Stimulated activated CD4-positive, alpha-beta T cell treated with anti-CD3 and anti-CD28 coated beads, Interleukin-15, amount 100 ng/mL, for 48 hours (primary cell): ENCODE data around the gene PALM3.

Source experiments
- DNase-seq, 2 donors: peaks; one replicate each; pipeline ENCODE4 v3.0.0-alpha.2; 2020; ENCODE audit warnings: low read depth in 2 of 2

The PALM3 gene

DNA sequence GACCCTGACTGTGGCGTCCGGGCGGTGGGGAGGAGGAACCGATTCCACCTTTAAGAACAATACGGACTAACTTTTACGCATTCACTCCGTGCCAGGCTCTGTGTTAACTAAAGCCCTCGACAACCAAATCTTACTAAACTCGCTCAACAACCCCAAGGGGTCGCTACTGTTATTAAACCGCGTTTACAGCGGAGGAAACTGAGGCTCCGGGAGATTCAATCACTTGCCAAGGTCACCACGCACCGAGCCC, 27.5 kb upstream of the PALM3 start:
- no peak for DNase-seq

DNA sequence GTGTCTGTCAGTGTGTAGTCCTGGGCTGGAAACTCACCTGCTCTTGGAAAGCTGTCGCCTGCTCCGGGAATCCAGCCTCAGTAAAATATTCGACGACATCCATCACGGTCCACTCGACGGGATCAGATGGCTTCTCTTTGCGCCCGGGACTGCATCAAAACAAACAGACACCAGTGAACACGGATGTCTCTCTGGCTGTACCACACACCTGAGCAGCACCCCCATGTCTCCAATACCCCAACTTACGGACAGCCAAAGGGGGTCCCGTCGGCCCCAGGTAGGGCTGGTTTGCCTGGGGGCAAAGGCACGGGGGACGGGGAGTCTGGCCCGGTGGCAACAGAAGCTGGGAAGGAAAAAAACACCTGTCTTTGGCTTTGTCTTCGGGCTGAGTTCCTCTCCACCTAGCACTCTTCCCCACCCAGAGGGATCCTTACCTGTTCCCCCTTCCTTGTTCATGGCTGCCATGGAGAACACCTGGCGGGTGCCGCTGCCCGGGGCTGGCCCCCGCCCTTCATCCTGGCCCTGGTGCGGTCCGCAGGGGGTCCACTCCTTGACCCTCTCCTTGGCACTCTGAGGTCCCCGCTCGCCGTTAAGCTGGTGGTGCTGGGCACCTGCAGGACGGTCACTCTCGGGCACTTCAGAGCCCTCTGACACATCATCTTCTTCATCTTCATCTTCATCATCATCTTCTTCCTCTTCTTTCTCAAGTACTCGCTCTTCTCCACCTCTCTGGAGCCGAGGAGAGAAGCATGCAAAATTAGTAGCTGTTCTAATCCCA, 26.9 kb upstream of the PALM3 start:
- DNase-seq, result no peak

DNA sequence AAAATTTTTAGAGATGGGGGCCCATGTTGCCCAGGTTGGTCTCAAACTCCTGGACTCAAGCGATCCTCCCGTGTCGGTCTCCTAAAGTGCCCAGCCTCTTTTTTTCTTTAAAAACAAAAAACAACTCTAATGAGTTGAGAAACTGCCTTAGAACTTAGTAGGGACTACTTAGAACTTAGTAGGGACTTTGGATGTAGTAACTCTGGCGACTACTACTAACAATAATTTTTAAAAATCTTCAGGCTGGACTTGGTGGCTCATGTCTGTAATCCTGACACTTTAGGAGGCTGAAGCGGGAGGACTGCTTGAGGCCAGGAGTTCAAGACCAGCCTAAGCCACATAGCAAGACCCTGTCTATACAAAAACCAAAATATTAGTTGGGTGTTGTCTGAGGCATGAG, 24.2 kb upstream of the PALM3 start:
- DNase-seq, result no peak

DNA sequence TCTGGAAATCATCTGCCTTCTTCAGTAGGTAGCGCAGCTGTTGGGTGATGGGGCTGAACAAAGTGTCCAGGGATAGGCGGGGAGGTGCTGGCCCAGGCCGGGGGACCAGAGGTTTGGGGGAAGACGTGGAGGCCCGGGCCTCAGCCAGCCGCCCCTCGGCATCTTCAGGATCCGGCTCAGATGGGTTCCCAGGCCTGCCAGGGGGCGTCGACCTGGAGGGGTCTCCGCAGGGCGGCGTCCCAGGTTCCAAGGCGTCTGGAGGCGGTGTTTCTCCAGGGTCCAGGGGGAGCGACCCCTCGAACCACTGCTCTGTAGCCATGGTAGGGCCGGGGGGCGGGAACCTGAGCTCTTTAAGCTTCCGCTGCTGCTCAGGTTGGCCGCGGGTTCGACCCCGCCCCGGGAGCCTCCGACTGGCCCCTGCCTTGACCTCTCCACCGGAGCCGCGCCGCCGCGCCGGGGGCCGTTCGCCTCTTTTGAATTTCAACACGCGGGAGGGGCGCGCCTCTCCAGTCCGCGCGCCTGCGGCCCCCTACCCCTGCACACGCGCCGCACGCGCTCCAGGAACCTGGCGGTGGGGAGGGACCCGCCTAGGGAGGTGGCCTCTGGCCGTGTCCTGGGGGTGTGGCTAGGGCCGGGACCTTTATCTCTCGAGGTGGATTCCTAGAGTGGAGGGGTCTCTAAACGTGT, 23.6 kb upstream of the PALM3 start, which contains the start of gene C19orf67:
TSS of gene C19orf67 (minus strand) at position 475 of the 687 bp plus-strand sequence. CDS start at position 319, 156 bp downstream.
- no peak for DNase-seq

DNA sequence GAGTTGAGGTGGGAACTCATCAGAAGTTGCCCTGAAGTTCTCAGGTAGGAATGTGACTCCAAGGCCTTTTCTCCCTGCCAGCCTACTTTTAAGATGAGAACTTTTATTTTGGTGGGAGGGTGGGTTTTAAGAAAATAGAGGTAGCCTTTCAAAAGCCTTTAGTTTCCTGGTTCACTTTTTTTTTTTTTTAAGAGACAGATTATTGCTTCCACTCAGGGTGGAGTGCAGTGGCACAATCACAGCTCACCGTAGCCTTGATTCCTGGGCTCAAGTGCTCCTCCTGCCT, 20.7 kb upstream of the PALM3 start:
- no peak for DNase-seq

DNA sequence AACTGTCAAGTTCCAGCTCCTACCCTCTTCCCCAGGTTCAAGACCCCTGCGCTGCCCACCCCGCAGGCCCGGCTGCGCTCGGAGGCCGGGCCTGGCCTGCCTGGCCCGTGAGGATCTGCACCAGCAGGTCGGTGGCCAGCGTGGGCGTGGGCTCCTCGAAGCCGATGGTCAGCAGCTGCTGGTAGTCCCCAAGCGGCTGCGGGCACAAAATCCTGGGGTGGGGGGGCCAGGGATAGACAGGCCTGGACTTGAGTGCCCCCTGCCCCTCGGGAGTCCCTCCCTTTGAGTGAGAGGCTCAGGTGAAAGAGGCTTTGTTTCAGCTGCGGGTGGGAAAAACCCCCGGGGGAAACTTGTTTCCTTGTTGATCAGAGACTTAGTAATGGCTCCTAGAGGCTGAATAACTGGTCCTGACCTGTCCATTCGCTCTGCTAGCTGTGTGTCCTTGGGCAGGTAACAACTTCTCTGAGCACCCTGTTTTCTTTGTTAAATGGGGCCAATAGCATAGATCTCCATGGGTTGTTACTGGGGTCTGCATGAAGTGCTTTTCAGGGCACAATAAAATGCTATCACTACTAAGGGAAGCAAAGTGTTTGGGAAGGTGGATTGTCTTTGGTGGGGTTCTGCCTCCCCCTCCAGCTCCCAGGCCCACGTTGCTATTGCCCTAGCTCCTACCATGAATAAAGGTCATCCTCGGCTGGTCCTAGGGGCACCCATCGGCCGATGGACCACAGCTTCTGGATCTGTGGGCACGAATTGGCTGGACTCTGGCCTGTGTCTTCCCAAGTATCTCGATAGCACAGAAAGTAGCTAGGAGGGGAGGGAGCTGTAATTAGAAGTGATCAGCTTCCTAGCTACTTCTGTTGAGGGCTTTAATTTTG, 20.2 kb upstream of the PALM3 start:
- no peak for DNase-seq

DNA sequence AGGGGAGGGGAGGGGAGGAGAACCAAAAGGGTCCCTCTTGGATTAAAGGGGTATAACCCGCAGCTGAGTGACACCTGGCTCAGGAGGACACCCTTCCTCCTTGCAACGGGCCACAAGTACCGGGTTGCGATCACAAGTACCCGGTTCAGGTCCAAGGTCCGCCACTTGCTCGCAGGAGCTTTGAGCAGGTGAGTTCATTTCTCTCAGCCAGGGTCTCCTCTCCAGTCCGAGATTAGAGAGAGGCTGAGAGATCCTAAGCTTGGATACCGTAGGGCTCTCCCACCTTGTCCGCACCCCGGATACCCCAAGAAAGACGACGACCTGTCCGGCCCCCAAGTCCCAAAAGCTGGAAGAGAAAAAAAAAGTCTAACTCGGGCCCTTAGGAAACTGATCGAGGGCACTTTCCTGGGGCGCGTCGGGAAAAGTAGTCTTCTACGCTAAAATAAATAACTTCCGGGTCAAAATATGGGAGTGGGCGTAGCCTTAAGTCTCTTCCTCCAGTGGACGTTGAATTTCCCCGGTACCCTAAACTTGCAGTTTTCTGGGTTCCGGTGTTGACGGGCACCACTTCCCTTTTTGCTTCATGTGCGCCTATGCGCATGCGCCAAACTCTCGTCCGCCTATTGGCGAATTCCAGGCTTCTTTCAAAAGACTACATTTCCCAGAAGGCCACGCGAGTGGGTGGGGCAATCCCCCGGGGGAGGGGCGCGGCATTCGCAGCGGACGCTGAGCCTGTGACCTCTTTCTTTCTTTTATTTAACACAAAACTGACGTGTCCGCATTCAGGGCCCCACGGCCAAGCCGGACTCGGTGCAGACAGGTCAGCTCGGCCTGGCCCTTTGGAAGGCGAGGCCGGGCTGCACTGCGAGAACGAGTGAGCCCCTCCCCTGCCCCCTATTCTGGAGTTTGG, 19.3 kb upstream of the PALM3 start:
- peak; percentile 97 to 99 for DNase-seq

DNA sequence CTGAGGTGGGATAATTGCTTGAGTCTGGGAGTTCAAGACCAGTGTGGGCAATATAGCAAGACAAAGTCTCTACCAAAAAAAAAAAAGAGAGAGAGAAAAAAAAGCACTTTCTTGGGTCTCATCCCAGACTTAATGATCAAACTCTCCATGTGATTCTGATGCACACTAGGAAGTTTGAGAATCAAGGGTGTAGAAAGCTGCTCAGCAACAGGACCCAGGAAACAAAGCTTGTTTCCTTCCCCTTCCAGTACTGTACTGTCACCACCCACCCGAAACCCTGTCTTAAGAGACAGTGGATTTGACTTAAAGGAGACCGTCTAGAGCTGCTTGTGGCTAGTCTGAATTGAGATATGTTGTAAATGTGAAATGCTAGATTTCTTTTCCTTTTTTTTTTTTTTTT, 16.5 kb upstream of the PALM3 start:
- no peak for DNase-seq

DNA sequence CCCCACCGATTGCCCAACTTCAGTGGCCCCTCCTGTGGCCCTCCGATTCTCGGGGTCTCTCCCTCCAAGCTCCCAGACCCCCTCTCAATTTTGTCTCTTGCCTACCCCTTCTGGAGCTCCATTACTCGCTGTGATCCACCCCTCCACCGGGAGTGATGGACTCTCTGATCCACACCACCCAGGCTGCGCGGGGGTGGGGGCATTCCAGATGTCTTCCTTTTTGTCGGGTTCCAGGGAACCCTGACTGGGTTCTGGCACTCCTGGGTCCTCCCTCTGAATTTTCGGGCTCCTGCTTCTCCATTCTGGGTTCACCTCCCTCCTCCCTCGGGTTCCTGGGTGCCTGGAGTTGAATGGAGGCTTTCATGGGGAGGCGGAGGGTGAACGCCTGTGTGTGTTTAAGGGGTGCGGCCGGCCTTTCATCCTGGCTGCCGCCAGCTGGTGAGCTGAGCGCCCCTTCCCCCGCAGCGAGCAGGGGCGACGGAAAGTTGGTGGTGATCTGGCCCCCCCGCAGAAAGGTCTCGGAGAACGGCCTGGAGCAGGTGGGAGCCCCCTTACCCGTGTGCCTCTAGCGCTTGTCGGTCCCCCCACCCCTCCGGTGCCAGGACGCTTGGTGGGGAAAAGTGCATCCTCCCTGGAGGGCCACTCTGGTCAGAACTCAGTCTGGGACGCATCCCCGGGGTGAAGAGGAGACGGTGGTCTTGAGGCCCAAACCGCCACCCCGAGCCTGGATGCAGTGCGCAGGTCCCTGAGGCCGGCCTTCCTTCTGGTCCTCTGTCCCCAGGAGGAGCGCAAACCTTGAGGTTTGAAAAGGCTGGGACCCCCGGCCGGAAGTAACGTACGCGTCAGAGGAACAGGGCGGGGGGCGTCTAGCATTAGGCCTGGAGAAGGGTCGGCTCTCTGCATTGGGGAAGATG, 12.3 kb upstream of the PALM3 start:
- no peak for DNase-seq

DNA sequence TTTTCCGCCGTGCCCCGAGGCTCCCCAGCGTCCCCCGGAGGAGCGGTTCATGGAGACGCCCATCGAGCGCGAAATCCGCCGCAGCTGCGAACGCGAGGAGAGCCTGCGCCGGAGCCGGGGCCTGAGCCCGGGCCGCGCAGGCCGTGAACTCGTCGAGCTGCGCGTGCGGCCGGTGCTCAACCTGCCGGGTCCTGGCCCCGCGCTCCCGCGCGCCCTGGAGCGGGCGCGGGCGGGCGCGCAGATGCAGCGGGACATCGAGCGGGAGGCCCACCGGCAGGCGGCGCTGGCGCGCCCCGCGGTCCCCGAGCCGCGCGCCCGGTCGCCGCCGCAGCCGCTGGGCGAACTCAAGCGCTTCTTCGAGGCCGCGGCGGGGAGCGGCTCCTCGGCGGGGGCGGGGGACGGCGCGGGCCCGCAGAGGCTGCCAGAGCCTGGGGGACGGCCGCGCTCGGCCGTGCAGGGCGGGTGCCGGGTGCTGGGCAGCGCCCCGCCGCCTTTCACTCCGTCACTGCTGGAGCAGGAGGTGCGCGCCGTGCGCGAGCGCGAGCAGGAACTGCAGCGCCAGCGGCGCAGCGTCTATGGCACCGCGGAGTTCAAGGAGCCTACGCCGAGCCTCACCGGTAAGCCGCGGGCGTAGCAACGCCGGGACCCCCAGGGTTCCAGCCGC, 11.5 kb upstream of the PALM3 start:
- peak; percentile 60 to 71 for DNase-seq

DNA sequence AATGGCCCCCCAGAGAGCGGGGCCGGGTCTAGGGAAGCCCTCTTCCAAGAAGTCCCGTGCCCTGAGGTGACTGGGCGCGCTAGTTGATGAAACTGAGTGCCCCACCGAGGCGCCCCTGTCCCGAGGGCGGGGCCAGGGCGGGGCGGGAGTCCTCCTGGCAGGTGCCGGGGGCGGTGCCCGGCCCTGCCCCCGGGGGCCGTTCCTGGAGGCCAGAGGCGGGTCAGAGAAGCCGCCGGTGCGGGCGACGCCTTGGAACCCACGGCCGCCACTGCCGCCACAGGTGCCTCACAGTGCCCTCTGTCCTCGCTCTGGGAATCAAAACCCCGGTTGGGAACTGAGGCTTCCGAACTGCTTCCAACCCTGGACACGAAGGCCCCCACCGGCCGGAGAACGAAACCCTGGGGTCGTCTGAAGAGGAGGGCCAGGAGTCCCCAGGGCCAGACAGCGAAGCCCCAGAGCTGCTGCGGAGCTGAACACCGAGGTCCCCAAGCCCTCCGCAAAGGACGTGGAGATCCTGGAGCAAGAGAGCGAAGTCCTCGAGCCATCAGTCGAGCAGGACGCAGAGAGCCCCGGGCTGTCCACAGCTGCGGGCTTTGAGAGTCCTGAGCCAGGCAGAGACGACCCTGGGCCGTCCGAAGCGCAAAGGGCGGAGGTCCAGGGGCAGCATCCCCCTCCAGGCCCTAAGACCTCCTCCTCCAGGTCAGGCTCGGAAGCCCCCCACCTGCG, 10.8 kb upstream of the PALM3 start, which contains the start of gene MISP3:
TSS of gene MISP3 (plus strand) at position 252 of the 726 bp plus-strand sequence. CDS start 524 bp downstream, outside the sequence.
- DNase-seq, result no peak

DNA sequence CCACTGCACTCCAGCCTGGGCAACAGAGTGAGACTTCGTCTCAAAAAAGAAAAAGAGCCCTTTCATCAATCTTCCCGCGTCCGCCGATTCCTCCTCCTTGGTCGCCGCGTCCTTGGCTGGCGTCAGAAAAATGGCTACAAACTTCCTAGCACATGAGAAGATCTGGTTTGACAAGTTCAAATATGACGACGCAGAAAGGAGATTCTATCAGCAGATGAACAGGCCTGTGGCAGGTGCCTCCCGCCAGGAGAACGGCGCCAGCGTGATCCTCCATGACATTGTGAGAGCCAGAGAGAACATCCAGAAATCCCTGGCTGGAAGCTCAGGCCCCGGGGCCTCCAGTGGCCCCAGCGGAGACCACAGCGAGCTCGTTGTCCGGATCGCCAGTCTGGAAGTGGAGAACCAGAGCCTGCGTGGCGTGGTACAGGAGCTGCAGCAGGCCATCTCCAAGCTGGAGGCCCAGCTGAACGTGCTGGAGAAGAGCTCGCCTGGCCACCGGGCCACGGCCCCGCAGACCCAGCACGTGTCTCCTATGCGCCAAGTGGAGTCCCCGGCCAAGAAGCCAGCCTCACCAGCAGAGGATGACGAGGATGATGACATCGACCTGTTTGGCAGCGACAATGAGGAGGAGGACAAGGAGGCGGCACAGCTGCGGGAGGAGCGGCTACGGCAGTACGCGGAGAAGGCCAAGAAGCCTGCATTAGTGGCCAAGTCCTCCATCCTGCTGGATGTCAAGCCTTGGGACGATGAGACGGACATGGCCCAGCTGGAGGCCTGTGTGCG, 8.6 kb upstream of the PALM3 start:
- no peak for DNase-seq

DNA sequence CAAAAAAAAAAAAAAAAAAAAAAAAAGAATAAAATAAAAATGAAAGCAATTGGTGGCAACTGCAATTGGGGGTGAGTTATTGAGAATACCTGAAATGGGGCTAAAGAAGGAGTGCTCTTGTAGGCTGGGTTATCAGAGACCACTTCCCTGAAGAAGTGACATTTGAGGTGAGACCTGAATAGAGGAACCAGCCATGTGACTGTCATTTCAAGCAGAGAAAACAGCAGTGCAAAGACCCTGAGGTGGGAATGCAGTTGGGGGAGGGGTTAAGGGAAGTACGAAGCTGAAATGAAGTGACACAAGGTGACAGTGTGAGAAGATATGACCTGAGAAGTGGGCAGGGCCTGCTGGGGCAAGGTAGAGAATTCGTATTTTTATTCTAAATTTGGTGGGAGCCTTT, 4.3 kb upstream of the PALM3 start:
- no peak for DNase-seq

DNA sequence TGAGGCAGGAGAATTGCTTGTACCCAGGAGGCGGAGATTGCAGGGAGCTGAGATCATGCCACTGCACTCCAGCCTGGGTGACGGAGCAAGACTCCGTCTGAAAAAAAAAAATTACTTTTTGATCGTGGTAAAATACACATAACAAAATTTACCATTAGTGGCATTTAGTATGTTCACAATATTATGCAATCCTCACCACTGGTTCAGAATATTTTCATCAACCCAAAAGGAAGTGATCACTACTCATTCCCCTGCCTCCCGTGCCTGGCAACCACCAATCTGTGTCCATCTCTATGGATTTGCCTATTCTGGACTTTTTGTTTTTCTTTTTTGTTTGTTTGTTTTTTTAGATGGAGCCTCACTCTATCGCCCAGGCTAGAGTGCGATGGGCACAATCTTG, 1.2 kb upstream of the PALM3 start:
- DNase-seq, result no peak

DNA sequence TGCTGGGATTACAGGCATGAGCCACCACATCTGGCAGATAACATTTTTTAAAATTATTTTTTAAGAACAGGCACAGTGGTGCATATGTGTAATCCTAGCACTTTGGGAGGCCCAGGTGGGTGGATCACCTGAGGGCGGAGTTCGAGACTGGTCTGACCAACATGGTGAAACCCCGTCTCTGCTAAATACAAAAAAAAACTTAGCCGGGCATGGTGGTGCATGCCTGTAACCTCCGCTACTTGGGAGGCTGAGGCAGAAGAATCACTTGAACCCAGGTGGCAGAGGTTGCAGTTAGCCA, 631 bp upstream of the PALM3 start:
- DNase-seq, result no peak

DNA sequence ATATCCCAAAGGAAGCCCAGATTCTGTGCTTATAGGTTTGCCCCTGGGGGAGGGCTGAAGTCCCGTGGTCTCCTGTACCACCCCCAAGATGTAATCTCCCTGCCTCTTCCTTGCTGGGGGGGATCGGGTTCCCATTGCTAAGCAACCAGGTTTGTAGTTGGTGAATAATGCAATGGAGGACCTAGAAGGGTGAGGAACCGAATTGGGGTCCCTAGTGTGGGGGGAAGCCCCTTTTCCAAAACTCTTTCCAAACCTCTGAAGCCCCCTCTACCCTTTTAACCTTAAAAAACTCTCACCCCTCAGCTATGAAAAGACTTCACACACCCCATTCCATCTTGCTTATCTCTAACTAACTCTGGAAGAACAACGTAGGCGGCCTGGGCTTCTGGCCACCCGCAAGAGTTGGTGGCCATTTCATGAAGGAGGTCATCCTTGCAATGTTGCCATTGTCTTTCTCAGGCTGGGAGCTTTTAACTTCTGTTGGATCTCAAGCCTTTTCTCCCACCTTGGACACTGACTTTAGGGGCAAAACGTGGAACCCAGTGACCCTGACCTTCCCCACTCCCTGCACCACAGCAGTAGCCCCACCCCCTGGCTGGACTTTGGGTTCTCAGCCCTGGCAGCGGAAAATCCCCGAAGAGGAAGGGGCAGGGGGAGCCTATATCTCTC, 661 bp downstream of the PALM3 start:
- DNase-seq, result no peak

DNA sequence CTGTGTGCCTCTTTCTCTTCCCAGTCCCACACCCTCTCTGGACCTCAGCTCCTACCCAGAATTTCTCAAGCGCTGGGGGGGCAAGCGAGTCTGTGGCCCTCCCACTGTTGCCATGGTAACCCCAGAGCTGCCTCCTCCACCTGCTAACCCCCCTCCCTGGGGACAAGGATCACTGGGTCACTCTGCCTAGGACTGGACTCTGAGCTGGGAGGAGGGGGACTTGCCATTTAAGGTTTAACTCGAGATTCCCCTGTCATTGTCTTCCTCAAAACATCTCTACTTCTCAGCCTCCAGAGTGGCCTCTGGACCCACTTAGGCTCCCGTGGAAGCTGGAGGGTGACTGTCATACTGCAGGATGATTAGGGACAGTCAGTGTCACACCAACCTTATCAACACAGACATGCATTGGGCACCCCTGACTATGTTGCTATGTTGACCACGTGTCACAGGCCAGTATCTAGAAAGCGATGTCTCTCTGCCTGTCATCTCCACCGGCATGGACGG, 2.2 kb downstream of the PALM3 start:
- no peak for DNase-seq

DNA sequence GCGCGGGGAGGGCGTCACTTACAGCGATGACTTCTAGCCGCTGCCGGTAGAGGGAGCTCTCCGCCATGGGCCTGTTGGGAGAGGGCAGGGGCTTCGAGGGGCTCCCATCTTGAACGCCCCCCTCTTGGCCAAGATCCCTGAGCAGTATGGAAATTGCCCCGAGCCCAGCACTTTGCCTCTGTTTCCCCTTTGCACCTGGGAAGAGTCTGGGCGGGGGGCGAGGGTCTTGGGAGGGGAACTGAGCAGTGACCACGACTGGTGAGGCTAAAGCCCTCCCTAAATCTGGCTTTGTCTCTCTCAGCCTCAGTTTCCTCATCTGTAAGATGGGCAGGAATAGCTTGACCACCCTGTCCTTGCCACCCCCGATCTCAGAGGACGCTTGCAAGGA, 2.8 kb downstream of the PALM3 start:
- no peak for DNase-seq
